Measurements from ENCODE around the gene NEK3.

- TF ChIP-seq REST (IDR thresholded peaks at IDR 0.05), result no peak
- TF ChIP-seq CTCF (IDR thresholded peaks at IDR 0.05; ENCODE audit: low read depth, low read length, missing input control), result no peak
- TF ChIP-seq TAF1 (conservative IDR thresholded peaks at IDR 0.05), result no peak
- TF ChIP-seq ATF3 (IDR thresholded peaks at IDR 0.05), result no peak
- TF ChIP-seq ZBTB33 (IDR thresholded peaks at IDR 0.05), result no peak
- TF ChIP-seq RAD21 (IDR thresholded peaks at IDR 0.05), result no peak
- no peak for TF ChIP-seq GABPA (IDR thresholded peaks at IDR 0.05 in 1 of 2, conservative IDR thresholded peaks at IDR 0.05 in 1 of 2)
Measured at GRCh38 chr13:52112591-52112990, 46.8 kb downstream of the NEK3 start.
